Measurements from ENCODE around the gene APC.

DNA sequence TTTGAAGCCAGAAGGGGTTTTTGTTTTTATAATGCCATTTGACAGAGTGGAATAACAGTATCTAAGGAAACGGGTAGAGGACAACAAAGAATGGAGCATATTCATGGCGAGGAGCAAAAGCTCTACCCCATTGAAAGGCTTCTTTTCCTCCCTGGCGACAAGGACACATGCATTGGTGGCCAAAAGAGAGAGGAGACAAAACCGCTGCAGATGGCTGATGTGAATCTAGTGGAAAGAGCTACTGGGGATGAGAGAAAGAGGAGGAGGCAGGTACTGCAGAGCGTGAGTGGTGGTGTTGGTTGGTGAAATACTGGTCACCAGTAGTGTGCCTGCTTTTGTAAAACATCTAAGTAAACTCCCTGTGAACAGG is 491 bp downstream of the APC start:
- TF ChIP-seq, protein P1, sequence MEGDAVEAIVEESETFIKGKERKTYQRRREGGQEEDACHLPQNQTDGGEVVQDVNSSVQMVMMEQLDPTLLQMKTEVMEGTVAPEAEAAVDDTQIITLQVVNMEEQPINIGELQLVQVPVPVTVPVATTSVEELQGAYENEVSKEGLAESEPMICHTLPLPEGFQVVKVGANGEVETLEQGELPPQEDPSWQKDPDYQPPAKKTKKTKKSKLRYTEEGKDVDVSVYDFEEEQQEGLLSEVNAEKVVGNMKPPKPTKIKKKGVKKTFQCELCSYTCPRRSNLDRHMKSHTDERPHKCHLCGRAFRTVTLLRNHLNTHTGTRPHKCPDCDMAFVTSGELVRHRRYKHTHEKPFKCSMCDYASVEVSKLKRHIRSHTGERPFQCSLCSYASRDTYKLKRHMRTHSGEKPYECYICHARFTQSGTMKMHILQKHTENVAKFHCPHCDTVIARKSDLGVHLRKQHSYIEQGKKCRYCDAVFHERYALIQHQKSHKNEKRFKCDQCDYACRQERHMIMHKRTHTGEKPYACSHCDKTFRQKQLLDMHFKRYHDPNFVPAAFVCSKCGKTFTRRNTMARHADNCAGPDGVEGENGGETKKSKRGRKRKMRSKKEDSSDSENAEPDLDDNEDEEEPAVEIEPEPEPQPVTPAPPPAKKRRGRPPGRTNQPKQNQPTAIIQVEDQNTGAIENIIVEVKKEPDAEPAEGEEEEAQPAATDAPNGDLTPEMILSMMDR (IDR thresholded peaks at IDR 0.05; ENCODE audit: insufficient read depth, low read depth, low read length) = no peak
- TF ChIP-seq EZH2 (IDR thresholded peaks at IDR 0.05; ENCODE audit: insufficient read depth, low read length) = no peak

All from astrocyte (in vitro differentiated cells and primary cell).